GM19238 (cell line): ENCODE results near the gene MICB.

Source experiments
- DNase-seq: peaks from one replicate; pipeline ENCODE4 v3.0.0; 2011; ENCODE audit warnings: low spot score; ENCODE audit not compliant: insufficient read length

The MICB gene

DNA sequence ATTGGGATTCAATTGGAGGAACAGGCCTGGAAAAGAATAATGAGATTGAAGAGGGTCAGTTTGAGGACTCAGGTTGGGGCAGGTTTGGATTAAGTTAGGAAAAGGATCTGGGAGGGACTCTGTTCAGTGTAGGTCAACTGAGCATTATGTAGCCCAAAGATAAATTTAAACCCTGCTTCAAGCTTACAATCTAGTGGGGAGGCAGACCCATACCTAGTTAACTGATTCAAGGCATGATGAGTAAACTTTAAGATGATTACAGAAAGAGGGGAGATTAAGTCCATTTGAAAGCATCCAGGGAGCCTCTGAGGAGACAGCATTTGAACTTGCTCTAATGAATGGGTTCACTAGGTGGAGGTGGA, 62.7 kb downstream of the MICB start:
- DNase-seq, result no peak
